ENCODE results near the gene MED22.

DNA sequence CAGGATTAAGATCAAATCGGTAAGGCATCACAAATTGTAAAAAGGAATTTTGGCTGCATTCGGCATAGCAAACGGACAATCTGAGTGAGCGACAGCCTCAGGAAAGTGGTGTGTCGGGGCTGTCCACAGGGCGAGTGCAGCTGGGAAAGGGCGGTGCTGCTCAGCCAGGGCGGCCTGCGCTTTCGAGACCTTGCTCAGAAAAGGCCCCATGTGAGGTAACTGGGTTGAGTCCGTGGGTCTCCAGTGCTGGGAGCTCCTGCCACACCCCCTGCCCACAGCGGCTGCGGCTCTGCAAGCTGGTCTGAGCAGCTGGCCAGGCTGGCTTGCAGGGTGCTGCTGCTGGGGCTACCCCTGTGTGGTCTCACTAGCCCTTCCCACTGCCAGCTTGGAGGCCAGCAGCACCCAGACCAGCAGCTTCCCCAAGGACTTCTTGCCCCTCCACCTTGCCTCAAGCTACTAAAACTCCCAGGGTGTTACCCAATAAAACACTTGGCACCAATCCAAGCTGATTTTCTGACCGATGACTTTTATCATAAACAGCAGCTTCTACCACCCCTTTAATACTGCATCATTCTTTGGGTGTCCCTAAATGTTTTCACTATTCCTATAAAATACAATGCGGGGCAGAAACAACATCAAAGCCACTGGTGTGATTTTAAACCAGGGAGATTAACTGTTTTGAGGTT, 14.6 kb upstream of the MED22 start:
- TF ChIP-seq, protein P1, sequence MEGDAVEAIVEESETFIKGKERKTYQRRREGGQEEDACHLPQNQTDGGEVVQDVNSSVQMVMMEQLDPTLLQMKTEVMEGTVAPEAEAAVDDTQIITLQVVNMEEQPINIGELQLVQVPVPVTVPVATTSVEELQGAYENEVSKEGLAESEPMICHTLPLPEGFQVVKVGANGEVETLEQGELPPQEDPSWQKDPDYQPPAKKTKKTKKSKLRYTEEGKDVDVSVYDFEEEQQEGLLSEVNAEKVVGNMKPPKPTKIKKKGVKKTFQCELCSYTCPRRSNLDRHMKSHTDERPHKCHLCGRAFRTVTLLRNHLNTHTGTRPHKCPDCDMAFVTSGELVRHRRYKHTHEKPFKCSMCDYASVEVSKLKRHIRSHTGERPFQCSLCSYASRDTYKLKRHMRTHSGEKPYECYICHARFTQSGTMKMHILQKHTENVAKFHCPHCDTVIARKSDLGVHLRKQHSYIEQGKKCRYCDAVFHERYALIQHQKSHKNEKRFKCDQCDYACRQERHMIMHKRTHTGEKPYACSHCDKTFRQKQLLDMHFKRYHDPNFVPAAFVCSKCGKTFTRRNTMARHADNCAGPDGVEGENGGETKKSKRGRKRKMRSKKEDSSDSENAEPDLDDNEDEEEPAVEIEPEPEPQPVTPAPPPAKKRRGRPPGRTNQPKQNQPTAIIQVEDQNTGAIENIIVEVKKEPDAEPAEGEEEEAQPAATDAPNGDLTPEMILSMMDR (IDR thresholded peaks at IDR 0.05), result no peak
- no peak for TF ChIP-seq POLR2A (IDR thresholded peaks at IDR 0.05)

Data from lower leg skin (tissue), 3 donors.